ENCODE data around the gene SMIM30.

DNA sequence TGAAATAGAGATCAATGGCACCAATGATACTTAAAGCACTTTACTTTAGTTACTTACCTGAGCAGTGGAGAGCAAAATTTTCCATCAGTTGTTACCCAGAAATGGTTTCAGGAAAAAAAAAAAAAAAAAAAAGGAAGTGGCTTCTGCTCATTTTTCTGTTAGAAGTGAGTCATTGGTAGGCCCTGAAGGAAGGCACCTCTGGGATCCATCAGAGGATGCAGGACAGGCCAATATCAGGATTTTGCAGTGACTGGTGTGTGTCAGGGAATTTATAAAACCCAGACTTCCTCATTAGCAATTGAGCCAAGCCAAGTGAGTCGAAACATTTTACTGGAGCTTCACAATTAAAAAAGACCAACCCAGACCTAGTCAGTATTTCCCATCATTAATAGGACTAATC is 2.3 kb upstream of the SMIM30 start:
- TF ChIP-seq, protein P1, sequence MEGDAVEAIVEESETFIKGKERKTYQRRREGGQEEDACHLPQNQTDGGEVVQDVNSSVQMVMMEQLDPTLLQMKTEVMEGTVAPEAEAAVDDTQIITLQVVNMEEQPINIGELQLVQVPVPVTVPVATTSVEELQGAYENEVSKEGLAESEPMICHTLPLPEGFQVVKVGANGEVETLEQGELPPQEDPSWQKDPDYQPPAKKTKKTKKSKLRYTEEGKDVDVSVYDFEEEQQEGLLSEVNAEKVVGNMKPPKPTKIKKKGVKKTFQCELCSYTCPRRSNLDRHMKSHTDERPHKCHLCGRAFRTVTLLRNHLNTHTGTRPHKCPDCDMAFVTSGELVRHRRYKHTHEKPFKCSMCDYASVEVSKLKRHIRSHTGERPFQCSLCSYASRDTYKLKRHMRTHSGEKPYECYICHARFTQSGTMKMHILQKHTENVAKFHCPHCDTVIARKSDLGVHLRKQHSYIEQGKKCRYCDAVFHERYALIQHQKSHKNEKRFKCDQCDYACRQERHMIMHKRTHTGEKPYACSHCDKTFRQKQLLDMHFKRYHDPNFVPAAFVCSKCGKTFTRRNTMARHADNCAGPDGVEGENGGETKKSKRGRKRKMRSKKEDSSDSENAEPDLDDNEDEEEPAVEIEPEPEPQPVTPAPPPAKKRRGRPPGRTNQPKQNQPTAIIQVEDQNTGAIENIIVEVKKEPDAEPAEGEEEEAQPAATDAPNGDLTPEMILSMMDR (IDR thresholded peaks at IDR 0.05 in 4 of 5, conservative IDR thresholded peaks at IDR 0.05 in 1 of 5) = no peak
- TF ChIP-seq POLR2A (IDR thresholded peaks at IDR 0.05) = no peak
